ENCODE data around the gene TPTE.
"Not testable (repeated sequence)": the region's sequence is repeated elsewhere in the genome, so short reads cannot be mapped to it uniquely, and the experiment has no call there.

The TPTE gene

DNA sequence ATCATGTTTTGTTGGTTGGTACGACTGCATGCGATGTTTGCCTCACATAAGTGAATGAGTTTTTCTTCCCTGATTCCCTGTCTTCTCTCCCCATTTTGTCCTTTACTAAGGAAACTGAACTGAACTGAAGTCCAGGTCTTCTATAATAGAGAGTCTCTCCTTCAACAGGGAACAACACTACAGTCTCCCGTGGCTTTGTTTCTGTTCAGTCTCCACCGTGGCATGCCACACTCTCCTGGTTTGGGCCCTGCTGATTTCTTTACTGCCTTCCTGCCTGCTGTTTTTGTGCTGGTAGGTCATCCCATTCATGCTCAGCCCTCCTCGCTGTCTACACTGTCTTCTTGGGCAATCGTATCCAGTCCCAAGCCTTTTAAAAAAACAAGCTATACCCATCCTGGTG is 92.9 kb downstream of the TPTE start:
- not testable (repeated sequence) for H3K4me3 ChIP-seq (ENCODE audit: insufficient read depth, low read depth, low read length, poor library complexity, severe bottlenecking)

DNA sequence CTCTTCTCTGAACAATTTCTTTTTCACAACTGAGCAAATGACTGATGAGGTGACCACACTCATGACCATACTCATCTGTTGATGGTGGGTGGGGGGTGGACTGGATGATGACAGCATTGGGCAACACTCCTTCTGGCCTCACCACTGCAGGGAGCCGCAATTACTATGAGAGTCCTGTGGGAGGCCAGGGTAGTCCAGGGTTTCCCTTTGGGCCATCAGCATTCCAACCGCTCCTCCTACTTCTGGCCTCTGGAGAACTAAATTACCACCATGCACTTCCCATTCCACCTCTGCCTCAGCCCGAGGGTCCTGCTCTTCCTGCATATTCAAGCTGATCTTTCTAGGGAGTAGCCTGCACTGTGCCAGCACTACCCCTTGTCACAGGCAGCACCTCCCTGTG is 94.7 kb downstream of the TPTE start:
- H3K4me3 ChIP-seq (ENCODE audit: insufficient read depth, low read depth, low read length, poor library complexity, severe bottlenecking); H3K27me3 ChIP-seq (replicated peaks; ENCODE audit: control insufficient read depth, insufficient read depth, low read length, poor library complexity, severe bottlenecking); H3K4me1 ChIP-seq (ENCODE audit: control insufficient read depth, insufficient read depth, low read length, poor library complexity, severe bottlenecking); DNase-seq; H3K9me3 ChIP-seq (ENCODE audit: control insufficient read depth, low read length); H3K36me3 ChIP-seq (ENCODE audit: control insufficient read depth, insufficient read depth, low read length); H3K27ac ChIP-seq (ENCODE audit: insufficient read depth, low read length, poor library complexity, severe bottlenecking): not testable (repeated sequence)

More for the DNA sequence above, 92.9 kb downstream of the TPTE start:
- H3K27ac ChIP-seq (ENCODE audit: insufficient read depth, low read length, poor library complexity, severe bottlenecking); H3K36me3 ChIP-seq (ENCODE audit: control insufficient read depth, insufficient read depth, low read length); H3K27me3 ChIP-seq (replicated peaks; ENCODE audit: control insufficient read depth, insufficient read depth, low read length, poor library complexity, severe bottlenecking); H3K9me3 ChIP-seq (ENCODE audit: control insufficient read depth, low read length); DNase-seq; H3K4me1 ChIP-seq (ENCODE audit: control insufficient read depth, insufficient read depth, low read length, poor library complexity, severe bottlenecking): not testable (repeated sequence)

DNA sequence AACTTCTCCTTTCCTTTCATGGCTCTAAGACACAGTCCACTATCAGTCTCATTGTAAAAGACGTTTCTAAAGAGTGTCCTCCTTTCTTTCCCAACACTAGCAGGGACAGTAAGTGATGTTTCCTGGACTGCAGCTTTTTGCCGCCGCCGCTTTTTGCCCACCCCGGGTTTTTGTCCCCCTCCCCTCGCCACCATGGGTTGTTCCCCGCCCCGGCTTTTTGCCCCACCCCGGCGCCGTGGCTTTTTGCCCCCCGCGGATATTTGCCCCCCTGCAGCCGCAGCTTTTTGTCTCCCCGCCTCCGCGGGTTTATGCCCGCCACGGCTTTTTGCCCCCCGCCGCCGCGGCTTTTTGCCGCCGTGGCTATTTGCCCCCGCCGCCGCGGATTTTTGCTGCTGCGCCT is 95.2 kb downstream of the TPTE start:
- no peak for DNase-seq
- no peaks in the 10 kb centered on the region for H3K36me3 ChIP-seq (ENCODE audit: control insufficient read depth, insufficient read depth, low read length)
- no peak overlapping the region for H3K4me3 ChIP-seq (ENCODE audit: insufficient read depth, low read depth, low read length, poor library complexity, severe bottlenecking)
- peaks cover 4% of the 10 kb centered on the region for H3K9me3 ChIP-seq (ENCODE audit: control insufficient read depth, low read length)
- no peak overlapping the region for H3K27ac ChIP-seq (ENCODE audit: insufficient read depth, low read length, poor library complexity, severe bottlenecking)
- H3K27me3 ChIP-seq (replicated peaks; ENCODE audit: control insufficient read depth, insufficient read depth, low read length, poor library complexity, severe bottlenecking): no peaks in the 10 kb centered on the region
- H3K4me1 ChIP-seq (ENCODE audit: control insufficient read depth, insufficient read depth, low read length, poor library complexity, severe bottlenecking): no peaks in the 10 kb centered on the region

DNA sequence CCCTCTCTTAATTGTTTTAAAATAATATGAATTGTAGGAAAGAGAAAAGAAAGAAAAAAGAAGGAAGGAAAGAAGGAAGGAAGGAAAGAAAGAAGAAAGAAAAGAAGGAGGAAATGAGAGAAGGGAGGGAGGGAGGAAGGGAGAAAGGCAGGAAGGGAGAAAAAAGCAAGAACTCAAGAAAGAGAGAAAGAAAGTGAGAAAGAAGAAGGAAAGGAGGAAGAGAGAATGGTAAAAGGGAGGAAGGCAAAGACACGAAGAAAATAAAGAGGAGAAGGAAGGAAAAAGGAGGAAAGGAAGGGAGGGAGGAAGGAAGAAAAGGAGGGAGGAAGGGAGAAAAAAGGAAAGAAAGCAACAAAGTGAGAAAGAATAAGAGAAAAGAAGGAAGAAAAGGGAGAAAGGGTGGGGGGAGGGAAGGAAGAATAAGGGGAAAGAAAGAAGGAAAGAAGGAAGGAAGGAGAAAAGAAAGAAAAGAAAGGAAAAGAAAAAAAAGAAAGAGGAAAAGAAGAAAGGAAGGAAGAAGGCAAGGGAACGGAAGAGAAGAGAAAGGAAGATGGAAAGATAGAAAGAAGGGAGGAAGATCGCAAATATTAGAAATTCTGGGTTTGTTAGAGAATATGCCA is 95.9 kb downstream of the TPTE start:
- not testable (repeated sequence) for H3K27me3 ChIP-seq (replicated peaks; ENCODE audit: control insufficient read depth, insufficient read depth, low read length, poor library complexity, severe bottlenecking); H3K9me3 ChIP-seq (ENCODE audit: control insufficient read depth, low read length); DNase-seq; H3K27ac ChIP-seq (ENCODE audit: insufficient read depth, low read length, poor library complexity, severe bottlenecking); H3K4me3 ChIP-seq (ENCODE audit: insufficient read depth, low read depth, low read length, poor library complexity, severe bottlenecking); H3K4me1 ChIP-seq (ENCODE audit: control insufficient read depth, insufficient read depth, low read length, poor library complexity, severe bottlenecking); H3K36me3 ChIP-seq (ENCODE audit: control insufficient read depth, insufficient read depth, low read length)

DNA sequence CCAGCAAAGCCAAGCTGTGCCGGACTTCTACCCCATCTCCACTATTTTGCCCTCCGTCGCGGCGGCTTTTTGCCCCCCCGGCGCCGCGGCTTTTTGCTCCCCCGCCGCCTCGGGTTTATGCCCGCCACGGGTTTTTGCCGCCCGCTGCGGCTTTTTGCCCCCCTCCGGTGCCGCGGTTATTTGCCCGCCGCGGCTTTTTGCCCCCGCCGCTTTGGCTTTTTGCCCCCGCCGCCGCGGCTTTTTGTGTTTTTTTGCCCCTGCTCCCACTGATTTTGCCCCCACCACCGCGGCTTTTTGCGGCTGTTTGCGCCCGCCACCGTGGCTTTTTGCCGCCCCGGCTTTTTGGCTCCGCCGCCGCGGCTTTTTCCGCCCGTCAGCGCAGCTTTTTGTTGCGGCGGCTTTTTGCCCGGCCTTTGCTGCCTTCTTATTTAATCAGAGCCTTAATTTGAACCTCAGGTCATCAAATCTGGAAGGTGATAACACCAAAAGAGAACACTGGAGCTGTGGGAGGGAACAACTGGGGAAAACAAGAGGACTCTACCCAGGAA is 106.0 kb downstream of the TPTE start:
- DNase-seq: no peak
- Histone ChIP-seq H3K4me3 (ENCODE audit: insufficient read depth, low read depth, low read length, poor library complexity, severe bottlenecking) (no peak overlapping the region), H3K4me1 (ENCODE audit: control insufficient read depth, insufficient read depth, low read length, poor library complexity, severe bottlenecking) (no peaks in the 10 kb centered on the region), H3K27me3 (replicated peaks; ENCODE audit: control insufficient read depth, insufficient read depth, low read length, poor library complexity, severe bottlenecking) (no peaks in the 10 kb centered on the region), H3K36me3 (ENCODE audit: control insufficient read depth, insufficient read depth, low read length) (no peaks in the 10 kb centered on the region), H3K27ac (ENCODE audit: insufficient read depth, low read length, poor library complexity, severe bottlenecking) (no peak overlapping the region), H3K9me3 (ENCODE audit: control insufficient read depth, low read length) (no peaks in the 10 kb centered on the region)

DNA sequence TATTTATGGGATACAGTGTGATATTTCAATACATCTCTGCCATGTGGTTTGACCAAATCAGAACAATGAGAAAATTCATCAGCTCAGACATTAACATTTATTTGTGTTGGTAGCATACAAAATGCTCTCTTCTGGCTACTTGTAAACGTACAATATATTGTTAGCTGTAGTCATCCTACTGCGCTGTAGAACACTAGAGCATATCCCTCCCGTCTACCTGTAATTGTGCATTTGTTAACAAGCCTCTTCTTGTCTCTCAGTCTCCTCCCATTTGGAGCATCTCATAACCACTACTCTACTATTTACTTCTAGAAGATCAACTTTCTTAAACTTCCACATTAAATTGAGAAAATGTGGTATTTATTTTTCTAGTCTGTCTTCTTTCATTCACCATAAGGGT is 107.9 kb downstream of the TPTE start:
- H3K9me3 ChIP-seq (ENCODE audit: control insufficient read depth, low read length); DNase-seq; H3K4me3 ChIP-seq (ENCODE audit: insufficient read depth, low read depth, low read length, poor library complexity, severe bottlenecking); H3K4me1 ChIP-seq (ENCODE audit: control insufficient read depth, insufficient read depth, low read length, poor library complexity, severe bottlenecking); H3K27ac ChIP-seq (ENCODE audit: insufficient read depth, low read length, poor library complexity, severe bottlenecking); H3K36me3 ChIP-seq (ENCODE audit: control insufficient read depth, insufficient read depth, low read length); H3K27me3 ChIP-seq (replicated peaks; ENCODE audit: control insufficient read depth, insufficient read depth, low read length, poor library complexity, severe bottlenecking): not testable (repeated sequence)

DNA sequence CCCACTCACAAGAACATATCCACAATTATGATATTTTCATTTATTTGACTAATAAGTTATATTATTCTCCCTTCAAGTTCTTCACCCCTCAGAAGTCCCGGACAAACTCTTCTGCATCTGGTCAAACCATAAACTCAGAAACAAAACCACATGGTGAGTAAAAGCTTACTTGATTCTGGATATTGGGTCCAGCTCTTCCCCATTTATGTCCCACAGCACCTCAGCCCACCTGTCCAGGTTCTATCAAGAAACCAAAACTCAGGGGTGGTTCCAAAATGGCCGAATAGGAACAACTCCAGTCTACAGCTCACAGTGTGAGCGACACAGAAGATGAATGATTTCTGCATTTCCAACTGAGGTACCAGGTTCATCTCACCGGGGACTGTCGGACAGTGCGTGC is 109.4 kb downstream of the TPTE start:
- not testable (repeated sequence) for H3K27me3 ChIP-seq (replicated peaks; ENCODE audit: control insufficient read depth, insufficient read depth, low read length, poor library complexity, severe bottlenecking); H3K27ac ChIP-seq (ENCODE audit: insufficient read depth, low read length, poor library complexity, severe bottlenecking); H3K36me3 ChIP-seq (ENCODE audit: control insufficient read depth, insufficient read depth, low read length); DNase-seq; H3K4me1 ChIP-seq (ENCODE audit: control insufficient read depth, insufficient read depth, low read length, poor library complexity, severe bottlenecking); H3K4me3 ChIP-seq (ENCODE audit: insufficient read depth, low read depth, low read length, poor library complexity, severe bottlenecking); H3K9me3 ChIP-seq (ENCODE audit: control insufficient read depth, low read length)

DNA sequence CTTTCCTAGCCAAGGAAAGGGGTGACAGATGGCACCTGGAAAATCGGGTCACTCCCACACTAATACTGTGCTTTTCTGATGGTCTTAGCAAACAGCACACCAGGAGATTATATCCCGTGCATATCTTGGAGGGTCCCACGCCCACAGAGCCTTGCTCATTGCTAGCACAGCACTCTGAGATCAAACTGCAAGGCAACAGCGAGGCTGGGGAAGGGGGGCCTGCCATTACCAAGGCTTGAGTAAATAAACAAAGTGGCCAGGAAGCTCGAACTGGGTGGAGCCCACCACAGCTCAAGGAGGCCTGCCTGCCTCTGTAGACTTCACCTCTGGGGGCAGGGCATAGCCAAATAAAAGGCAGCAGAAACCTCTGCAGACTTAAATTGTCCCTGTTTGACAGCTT is 109.9 kb downstream of the TPTE start:
- not testable (repeated sequence) for H3K4me3 ChIP-seq (ENCODE audit: insufficient read depth, low read depth, low read length, poor library complexity, severe bottlenecking); H3K27ac ChIP-seq (ENCODE audit: insufficient read depth, low read length, poor library complexity, severe bottlenecking); H3K27me3 ChIP-seq (replicated peaks; ENCODE audit: control insufficient read depth, insufficient read depth, low read length, poor library complexity, severe bottlenecking); H3K9me3 ChIP-seq (ENCODE audit: control insufficient read depth, low read length); H3K4me1 ChIP-seq (ENCODE audit: control insufficient read depth, insufficient read depth, low read length, poor library complexity, severe bottlenecking); DNase-seq; H3K36me3 ChIP-seq (ENCODE audit: control insufficient read depth, insufficient read depth, low read length)

DNA sequence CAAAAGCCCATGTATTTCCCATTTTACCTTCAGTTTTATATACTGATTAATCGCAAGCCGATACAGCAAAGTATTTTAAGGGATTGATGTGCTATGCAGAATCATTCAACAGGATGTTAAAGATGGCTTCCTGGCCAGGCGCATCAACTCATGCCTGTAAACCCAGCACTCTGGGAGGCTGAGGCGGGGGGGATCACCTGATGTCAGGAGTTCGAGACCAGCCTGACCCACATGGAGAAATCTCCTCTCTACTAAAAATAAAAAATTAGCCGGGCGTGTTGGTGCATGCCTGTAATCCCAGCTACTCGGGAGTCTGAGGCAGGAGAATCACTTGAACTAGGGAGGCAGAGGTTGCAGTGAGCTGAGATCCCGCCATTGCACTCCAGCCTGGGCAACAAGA is 116.8 kb downstream of the TPTE start:
- not testable (repeated sequence) for DNase-seq; H3K36me3 ChIP-seq (ENCODE audit: control insufficient read depth, insufficient read depth, low read length); H3K4me3 ChIP-seq (ENCODE audit: insufficient read depth, low read depth, low read length, poor library complexity, severe bottlenecking); H3K27ac ChIP-seq (ENCODE audit: insufficient read depth, low read length, poor library complexity, severe bottlenecking); H3K9me3 ChIP-seq (ENCODE audit: control insufficient read depth, low read length); H3K27me3 ChIP-seq (replicated peaks; ENCODE audit: control insufficient read depth, insufficient read depth, low read length, poor library complexity, severe bottlenecking); H3K4me1 ChIP-seq (ENCODE audit: control insufficient read depth, insufficient read depth, low read length, poor library complexity, severe bottlenecking)

DNA sequence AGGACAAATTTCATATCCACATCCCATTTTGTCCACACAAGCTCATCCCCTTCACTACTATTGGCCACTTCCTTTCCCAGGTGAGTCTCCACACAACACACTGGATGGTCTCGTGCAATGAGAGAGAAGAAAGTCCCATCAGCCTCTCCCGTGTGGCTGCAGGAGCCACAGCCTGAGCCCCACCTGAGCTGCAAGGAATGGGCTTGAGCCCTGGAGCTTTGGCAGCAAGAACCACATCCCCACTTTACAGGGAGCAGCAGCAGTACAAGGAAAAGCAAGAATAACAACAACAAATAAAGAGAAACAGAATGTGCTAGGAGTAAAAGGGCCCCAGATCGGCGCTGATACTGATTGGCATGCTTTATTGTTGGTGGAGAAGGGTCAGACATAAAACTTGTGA is 117.7 kb downstream of the TPTE start:
- no peak overlapping the region for H3K27ac ChIP-seq (ENCODE audit: insufficient read depth, low read length, poor library complexity, severe bottlenecking)
- H3K27me3 ChIP-seq (replicated peaks; ENCODE audit: control insufficient read depth, insufficient read depth, low read length, poor library complexity, severe bottlenecking): no peaks in the 10 kb centered on the region
- DNase-seq: no peak
- H3K4me3 ChIP-seq (ENCODE audit: insufficient read depth, low read depth, low read length, poor library complexity, severe bottlenecking): no peak overlapping the region
- H3K9me3 ChIP-seq (ENCODE audit: control insufficient read depth, low read length): peaks cover 9% of the 10 kb centered on the region
- no peaks in the 10 kb centered on the region for H3K4me1 ChIP-seq (ENCODE audit: control insufficient read depth, insufficient read depth, low read length, poor library complexity, severe bottlenecking)
- no peaks in the 10 kb centered on the region for H3K36me3 ChIP-seq (ENCODE audit: control insufficient read depth, insufficient read depth, low read length)
